Inferior parietal cortex (tissue), 1 donor: ENCODE data around the gene FBXW5.

Source experiments
- DNase-seq: peaks from one replicate; pipeline ENCODE4 v3.0.0-alpha.2; 2016; ENCODE audit errors: extremely low spot score

The FBXW5 gene, protein sequence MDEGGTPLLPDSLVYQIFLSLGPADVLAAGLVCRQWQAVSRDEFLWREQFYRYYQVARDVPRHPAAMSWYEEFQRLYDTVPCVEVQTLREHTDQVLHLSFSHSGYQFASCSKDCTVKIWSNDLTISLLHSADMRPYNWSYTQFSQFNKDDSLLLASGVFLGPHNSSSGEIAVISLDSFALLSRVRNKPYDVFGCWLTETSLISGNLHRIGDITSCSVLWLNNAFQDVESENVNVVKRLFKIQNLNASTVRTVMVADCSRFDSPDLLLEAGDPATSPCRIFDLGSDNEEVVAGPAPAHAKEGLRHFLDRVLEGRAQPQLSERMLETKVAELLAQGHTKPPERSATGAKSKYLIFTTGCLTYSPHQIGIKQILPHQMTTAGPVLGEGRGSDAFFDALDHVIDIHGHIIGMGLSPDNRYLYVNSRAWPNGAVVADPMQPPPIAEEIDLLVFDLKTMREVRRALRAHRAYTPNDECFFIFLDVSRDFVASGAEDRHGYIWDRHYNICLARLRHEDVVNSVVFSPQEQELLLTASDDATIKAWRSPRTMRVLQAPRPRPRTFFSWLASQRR

DNA sequence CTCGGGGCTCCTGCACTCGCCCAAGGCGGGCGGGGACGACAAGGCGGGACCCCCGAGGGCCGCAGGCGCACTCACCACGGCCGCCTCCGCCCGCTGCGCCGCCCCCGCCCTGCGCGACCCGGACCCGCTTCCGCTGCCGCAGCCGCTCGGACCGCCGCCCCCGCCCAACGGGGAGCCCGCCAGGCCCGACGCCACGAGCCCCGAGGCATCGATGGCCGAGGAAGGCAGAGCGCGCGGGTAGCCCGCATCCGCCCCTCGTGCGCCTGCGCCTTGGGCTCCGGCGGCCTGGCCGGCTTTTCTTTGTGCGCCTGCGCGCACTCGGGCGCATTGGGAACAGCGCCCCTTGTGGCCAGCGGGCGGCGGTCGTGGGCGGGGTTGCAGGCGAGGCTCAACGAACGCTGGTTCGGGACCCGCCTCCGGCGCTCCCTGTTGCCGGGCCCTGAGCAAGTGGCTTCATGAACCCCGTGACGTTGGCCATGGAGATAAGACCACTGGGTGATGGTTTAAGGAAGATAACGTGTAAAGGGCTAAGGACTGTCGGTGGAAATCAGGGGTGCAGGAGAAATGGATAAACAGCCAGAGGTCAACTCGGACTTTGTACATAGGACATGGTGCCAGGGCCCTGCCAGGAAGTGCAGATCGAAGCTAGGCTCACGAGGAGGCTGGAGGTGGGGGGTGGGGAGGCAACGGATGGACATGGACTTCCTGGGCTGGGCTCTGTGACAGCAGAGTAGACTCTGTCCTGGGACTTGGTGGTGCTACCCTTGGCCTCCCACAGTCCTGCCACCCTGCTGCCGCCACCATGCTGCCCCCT lies at the start of gene FBXW5, which contains the start of gene C8G:
Gene FBXW5, minus strand, starts transcription at position 220 of the 814 bp plus-strand sequence. CDS start 655 bp downstream, outside the sequence.
Gene C8G, plus strand, starts transcription at position 725 of the 814 bp plus-strand sequence. Its CDS starts 78 bp downstream, at position 803.
- DNase-seq = peak; percentile 94

DNA sequence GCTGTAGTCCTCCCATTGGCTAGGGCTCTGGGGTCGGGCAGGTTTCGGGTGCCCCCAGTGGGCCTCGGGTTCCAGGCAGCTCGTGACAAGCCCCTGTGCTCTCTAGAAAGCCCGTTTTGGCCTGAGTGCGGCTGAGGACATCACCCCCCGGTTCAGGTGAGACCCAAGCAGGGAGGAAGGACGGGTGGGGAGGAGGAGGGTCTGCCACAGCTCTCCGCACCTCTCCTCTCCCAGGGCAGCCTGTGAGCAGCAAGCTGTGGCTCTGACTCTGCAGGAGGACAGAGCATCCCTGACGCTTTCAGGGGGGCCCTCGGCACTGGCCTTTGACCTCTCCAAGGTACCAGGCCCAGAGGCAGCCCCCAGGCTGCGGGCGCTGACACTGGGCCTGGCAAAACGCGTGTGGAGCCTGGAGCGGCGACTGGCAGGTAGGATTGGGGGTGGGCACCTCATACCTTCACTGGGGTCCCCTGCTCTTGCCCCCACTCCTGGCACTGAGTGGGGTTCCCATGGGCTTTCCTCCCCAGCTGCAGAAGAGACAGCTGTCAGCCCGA lies 48.4 kb upstream of the FBXW5 start:
- no peak for DNase-seq

DNA sequence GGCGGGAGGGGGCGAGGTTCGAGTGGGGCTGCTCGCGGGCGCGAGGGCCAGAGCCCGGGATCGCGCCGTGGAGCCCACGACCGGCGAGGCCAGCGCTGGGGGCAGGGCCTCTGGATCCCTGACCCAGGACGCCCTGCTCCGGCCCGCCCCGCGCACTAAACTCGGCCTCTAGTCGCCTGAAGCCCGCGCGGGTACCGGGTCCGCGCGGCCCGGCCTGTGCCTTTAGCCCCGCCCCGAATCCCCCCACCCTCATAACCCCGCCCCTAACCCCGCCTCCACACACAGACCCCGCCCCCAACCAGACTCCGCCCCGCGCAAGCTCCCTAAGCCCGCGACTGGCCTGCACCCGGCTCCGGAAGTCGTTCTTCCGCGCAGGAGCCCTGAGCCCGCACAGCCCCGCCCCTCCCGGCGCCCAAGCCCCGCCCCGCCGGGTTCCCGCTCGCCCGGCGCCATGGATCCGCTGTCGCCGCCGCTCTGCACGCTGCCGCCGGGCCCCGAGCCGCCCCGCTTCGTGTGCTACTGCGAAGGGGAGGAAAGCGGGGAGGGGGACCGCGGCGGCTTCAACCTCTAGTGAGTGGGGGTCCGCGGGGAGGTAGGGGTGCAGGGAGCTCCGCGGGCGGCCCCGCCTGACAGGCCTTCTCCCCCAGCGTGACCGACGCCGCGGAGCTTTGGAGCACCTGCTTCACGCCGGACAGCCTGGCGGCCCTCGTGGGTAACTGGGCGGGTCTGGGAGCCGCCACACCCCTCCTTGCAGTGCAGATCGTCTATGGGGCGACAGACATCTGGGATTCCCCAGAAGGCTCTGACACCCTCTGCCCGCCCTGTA lies 47.7 kb upstream of the FBXW5 start, which contains the start of gene PAXX:
Gene PAXX, plus strand, starts transcription at position 430 of the 826 bp plus-strand sequence. Its CDS starts 22 bp downstream, at position 452.
- peak; percentile 78 for DNase-seq

DNA sequence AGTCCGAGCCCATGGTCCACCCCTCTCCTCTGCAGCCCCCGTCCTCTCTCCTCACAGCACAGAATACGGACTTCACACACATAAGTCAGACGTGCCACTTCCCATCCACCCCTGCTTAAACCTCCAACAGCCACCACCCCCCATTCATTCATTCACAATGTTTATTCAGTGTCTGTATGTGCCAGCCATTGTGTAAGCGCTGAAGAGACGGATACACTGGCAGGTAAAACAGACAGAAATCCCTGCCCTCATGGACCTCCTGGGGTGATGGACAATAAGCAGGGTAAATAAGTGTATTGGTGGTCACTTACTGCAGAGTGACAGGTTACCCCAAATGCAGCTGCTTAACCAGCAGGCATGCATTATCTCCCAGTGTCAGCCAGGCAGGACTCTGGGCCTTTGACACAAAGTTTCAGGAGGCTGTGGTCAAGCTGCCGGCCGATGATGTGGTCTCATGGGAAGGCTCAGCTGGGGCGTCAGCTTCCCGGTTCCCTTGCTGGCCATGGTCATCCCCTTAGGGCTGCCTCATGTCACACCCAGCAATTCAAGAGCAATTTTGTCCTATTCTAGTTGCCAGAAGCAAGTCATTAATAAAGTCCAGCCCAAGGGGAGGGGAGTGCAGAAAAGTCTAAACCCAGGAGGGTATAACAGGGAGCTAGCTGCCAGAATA lies 45.8 kb upstream of the FBXW5 start:
- DNase-seq = no peak

DNA sequence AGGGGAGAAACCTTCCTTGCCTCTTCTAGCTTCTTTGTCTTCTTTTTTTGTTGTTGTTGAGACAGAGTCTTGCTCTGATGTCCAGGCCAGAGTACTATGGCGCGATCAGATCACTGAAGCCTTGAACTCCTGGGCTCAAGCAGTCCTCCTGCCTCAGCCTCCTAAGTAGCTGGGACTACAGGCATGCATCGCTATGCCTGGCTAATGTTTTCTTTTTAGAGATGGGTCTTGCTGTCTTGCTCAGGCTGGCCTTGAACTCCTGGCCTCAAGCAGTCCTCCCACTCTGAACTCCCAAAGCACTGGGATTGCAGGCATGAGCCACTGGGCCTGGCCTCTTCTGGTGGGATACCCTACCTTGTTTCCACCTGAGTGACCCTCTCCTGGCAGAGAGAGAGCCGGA lies 44.3 kb upstream of the FBXW5 start:
- no peak for DNase-seq

DNA sequence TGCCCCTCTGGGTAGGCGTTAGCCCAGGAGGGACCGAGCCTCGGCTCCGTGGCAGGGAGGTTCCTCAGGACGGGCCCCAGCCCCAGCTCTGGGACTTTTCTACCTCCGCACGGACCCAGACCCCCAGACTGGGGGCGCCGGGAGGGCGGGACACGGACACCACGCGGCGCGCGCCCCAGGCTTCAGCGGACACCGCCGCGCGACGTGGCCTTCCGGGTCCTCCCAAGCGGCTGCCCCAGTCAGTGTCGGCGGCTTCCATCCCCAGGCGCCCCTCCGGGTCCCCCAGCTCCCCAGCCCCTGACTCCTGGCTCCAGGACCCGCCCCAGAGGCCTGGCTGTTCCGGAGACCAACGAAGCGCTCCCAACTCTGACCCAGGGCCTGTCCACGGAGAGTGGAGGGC lies 41.3 kb upstream of the FBXW5 start:
- no peak for DNase-seq

DNA sequence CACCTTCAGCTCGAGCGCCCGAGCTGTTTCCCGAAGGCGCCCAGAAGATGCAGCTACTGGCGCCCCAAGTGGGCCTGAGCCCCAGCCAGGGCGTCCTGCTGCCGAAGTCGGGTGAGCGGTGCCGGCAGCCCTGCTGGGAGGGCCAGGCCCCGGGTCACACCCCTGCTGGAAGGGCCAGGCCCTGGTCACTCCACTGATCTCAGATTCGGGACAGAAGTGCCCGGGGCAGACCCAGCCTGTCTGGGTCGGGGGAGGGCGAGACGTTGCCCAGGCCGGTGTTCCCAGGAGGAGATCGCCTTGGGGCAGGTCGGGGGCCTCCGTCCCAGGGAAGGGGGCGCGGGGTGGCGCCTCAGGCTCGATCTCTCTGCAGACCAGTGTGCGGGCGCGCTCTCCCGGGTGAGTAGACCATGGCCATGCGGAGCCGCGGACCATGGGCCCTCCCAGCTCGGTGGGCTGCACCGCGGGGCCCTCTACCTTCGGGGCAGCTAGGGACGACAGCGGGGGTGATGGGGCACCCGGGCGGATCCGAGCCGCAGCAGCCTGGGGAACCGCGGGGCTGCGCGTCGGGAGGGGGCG lies 40.6 kb upstream of the FBXW5 start:
- DNase-seq = no peak

DNA sequence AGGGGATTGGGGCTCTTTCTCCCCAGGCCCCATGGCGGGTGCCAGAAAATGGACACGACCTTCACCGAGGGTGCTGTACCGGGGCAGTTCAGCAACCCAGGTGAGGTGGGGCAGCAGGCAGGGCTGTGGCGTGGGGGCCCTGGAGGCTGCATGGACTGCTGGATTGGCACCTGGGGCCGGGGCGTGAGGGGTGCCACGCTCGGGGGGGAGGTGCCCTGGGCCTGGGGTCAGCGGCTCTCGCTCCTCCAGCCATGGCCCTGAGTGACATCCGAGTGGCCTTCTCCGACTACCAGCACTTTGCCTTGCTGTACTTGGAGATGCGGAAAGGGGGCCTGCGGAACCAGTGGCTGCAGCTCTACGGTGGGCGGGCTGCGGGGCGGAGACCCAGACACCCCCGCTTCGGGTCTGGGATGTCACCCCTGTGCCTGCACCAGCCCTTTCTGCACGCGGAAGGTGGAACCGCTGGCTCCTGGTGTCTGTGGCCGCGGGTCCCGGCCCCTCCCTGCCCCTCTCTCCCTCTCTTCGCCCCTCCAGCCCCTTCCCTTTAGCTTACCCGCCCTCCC lies 40.0 kb upstream of the FBXW5 start:
- no peak for DNase-seq

DNA sequence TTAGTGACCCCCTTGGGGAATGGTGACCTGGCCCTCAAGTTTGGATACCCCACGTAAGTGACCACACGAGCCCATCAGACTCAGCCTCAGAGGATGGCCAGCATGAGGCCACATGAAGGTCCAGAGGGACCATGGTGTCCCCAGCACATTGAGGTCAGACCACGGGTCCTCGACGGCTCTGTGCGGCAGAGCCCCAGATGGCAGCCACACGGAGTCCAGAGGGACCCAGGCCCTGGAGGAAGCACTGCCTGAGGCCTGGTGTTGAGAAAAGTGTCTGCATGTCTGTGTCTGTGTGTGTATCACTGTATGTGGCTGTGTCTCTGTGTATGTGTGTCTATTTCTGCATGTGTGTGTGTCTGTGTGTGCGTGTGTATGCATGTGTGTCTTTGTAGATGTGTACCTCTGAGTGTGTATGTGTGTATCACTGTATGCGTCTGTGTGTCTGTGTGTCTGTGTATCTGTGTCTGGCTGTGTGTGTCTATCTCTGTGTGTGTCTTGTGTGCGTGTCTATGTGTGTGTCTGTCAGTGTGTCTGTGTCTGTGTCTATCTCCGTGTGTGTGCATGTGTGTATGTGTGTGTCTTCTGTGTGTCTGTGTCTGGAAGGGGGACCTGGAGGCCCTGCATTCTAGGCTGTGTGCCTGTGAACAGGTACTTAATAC lies 39.2 kb upstream of the FBXW5 start:
- DNase-seq = no peak

DNA sequence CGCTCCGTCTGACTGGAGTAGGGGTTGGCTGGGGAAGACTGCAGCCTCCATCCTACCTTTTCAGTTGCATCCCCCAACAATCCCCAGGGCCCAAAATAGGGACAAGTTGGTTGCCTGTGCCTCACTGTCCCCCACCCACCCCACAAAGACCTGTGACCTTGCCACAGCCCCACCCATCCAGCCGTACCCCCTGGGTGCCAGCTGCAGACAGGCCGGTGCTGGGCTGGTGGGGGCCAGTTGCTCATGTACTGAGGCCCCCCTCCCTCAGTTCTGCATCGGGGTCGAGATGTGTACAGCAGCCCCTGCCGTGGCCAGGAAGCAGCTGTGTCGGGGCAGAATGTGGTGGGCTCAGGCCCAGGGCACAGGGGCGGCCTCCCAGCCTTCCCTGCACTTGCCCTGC lies 38.6 kb upstream of the FBXW5 start:
- DNase-seq = no peak

DNA sequence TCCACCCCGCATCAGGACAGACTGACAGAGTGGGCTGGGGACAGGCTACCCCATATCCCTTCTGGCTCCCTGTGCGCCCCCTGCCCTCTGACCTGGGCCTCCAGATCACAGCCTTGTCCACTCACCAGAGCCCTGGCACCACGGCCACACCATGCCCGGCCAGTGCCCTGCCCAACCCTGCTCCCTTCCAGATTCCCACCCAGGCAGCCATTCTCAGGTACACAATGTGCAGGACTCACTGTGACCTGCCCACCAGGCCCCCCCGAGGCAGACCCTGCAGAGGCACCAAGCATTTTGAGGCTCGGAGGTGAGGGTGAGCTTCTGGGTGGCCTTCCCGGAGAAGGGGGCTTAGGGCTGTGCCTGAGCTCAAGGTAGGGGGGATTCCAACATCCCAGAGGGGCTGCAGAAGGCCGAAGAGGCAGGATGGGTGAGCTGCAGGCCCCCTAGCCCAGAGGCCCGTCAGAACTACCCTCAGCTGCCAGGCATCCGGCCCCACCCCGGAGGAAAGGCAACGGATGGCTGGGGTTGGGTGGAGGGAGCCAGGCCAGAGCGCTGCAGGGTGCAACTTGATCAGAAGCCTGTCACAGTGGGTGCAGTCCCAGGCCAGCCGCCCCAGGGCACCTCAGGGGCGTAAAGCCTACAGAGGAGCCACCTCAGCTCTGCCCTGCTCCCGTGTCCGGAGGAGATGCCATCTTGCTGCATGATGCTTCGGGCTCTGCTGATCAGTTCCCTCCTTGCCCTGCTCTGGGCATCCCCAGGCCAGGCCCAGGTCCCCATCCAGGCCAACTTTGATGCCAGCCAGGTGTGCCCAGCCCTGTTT lies 37.9 kb upstream of the FBXW5 start, which contains the start of gene LCNL1:
Gene LCNL1, plus strand, starts transcription at position 762 of the 820 bp plus-strand sequence. CDS start 594 bp downstream, outside the sequence.
- no peak for DNase-seq

DNA sequence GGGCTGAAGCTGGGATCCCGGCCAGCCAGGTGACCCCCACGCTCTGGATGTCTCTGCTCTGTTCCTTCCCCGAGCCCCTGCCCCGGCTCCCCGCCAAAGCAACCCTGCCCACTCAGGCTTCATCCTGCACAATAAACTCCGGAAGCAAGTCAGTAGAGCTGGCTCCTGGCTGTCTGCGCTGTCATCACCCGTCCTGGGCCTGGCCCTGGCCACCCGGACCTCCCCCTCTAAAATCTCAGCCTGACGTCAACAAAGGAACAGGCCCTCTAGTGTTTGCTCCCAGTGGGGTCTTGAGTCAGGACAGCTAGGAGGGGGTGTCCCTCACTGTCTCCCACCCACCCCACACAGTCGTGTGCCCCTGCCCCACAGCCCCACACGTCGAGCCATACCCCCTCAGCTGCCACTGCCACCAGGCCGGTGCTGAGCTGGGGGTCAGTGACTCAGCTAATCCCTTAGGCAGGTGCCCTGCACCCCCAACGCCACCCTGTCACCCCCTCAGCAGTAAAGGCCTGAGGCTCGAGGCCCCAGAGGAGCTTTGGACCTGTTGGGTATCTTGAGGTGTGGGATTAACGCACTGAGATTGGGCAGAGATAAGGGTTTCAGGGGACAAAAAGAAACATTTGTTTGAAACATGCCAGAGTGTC lies 37.2 kb upstream of the FBXW5 start:
- DNase-seq = peak; percentile 36

DNA sequence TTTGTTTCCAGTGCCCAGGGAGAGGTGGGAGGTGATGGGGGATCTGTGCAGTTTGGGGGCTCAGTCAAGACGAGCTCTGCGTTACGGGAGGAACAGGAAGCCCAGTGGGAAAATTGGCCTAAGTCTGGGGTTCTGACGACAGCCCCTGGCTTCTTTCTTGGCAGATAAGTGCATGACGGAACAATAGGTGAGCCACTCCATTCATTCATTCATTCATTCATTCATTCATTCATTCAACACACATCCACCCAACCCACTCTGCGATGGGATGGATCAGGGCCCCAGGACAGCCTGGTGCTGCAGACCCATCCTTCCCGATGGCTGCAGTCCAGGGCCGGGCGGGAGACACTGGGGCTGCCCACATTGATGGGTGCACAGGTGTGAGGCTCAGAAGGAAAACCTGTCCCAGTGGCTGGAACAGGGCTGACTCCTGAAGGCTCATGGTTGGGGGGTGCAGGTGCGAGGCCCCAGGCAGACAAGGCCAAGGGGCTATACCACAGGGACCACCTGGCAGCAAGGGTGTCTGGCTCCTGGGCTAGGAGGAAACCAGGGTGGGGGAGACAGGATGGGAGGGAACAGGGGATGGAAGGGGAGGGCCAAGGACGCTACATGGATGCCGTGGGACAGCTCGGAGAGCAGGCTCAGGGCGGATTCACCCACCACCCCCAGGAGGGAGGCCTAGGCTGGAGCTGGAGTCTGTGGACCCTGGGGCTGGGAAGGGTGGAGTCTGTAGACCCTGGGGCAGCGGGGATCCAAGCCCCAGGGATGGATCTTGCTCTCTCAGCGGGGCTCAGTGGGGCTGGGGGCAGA lies 36.3 kb upstream of the FBXW5 start:
- no peak for DNase-seq

DNA sequence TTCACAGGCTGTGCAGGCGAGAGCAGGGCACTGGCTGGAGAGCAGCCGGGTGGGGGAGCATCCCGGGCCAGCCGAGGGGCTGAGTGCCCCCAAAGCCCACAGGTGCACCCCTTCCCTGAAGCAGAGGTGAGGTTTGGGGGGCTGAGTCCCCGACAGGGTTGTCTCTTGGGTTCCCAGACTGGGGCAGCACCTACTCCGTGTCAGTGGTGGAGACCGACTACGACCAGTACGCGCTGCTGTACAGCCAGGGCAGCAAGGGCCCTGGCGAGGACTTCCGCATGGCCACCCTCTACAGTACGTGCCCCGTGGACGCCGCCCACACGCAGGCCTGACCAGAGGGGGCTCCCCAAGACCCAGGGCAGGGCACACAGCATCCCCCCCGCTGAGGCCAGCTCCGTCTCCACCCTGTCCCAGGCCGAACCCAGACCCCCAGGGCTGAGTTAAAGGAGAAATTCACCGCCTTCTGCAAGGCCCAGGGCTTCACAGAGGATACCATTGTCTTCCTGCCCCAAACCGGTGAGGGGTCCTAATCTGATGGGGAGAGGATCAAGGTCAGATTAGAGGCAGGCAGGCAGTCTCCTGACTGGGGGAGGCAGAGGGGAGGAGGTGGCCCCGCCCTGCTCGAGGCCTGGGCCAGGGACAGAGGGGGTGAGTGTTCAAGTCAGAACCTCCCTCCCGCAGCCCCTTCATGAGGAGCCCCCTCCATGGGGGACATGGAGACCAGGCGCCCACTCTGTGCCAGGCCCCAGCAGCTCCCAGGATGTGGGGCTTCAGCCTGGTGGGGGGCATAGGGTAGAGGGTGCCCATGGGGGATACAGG lies 35.4 kb upstream of the FBXW5 start:
- DNase-seq = no peak

DNA sequence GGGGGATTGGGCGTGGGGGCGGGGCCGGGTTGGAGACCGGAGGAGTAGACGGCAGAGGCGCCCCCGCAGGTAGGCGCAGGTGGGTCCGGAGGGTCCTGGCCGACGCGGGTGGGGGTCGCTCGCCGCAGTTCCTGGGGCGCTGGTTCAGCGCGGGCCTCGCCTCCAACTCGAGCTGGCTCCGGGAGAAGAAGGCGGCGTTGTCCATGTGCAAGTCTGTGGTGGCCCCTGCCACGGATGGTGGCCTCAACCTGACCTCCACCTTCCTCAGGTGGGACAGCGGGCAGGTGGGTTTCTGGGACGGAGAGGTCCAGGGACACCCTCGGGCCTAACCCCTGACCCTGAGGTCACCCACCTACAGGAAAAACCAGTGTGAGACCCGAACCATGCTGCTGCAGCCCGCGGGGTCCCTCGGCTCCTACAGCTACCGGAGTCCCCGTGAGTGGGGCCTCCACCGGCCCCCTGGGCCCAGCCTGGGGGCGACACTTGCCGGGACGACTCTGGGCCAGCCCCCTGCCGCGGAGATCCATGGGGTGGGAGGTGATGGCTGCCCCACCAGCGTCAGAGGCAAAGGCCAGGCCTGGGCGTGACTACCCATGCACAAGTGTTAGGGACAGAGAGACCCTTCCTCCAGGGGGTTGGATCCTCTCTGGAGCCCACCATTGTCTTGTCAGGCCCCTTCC lies 34.5 kb upstream of the FBXW5 start:
- no peak for DNase-seq
